GM12878 (cell line): Measurements from ENCODE around the gene IL17RE. TPM values are rescaled to one million over a fixed set of nuclear protein-coding genes. Genes with fewer than 3 reads are reported as not detected.

Experiments used
- ATAC-seq: fragments of 200-7000 bp; cut with Tn5 transposase; 3 replicates; pipeline ENCODE4 v1.9.1; 2020; ENCODE audit warnings: mild to moderate bottlenecking, moderate library complexity
- BruUV-seq: library from RNA; stranded (reverse); fragments of 400-500 nt; replicated peaks from 2 replicates; lab custom pipeline; 2021; lab: Mats Ljungman, UMichigan
- CTCF ChIA-PET: fragments of 300-600 bp; sonication (Branson Sonifier 250); formaldehyde crosslinking; extraction: SDS; loops from one replicate; lab custom pipeline; 2021; ENCODE audit warnings: inconsistent platforms; lab: Yijun Ruan, JAX
- POLR2A ChIA-PET: fragments of 350-600 bp; formaldehyde crosslinking; extraction: SDS; loops from one replicate; lab custom pipeline; 2021; ENCODE audit warnings: inconsistent platforms; lab: Charles Lee
- RAD21 ChIA-PET: fragments of 300-600 bp; sonication (Branson Sonifier 250); formaldehyde crosslinking; loops from one replicate; lab custom pipeline; 2023; ENCODE audit warnings: antibody characterized with exemption; ENCODE audit not compliant: unreplicated experiment; lab: Charles Lee
- SMC1A ChIA-PET: fragments of 300-600 bp; sonication (Branson Sonifier 250); formaldehyde crosslinking; loops from one replicate; lab custom pipeline; 2023; ENCODE audit not compliant: unreplicated experiment, uncharacterized antibody; lab: Charles Lee
- DNase-seq: peaks from one replicate; pipeline ENCODE4 v3.0.0-alpha.2; 2011; ENCODE audit warnings: low read depth, low spot score
- FAIRE-seq: peaks from 3 replicates; lab custom pipeline; 2011; peaks lifted over from hg19 to GRCh38; lab: Jason Lieb, UNC
- H2AFZ ChIP-seq: 2 replicates; pipeline ENCODE4 v1.6.0; 2011; ENCODE audit warnings: low read depth, low read length, control low read depth; ENCODE audit not compliant: control insufficient read depth
- H3K27ac ChIP-seq: 2 replicates; pipeline ENCODE4 v1.5.1; 2011; ENCODE audit warnings: control low read depth; ENCODE audit not compliant: control insufficient read depth, insufficient read depth
- H3K27me3 ChIP-seq, 2 experiments: replicated peaks in 1 of 2; 2 replicates each; pipeline versions ENCODE4 v1.6.0 to v1.6.1; 2011; ENCODE audit warnings: low read length in 1 of 2; ENCODE audit not compliant: control insufficient read depth in 2 of 2, insufficient read depth in 2 of 2
- H3K36me3 ChIP-seq, 2 experiments: 2 replicates each; pipeline ENCODE4 v1.5.1; 2011; ENCODE audit warnings: low read length in 1 of 2; ENCODE audit not compliant: control insufficient read depth in 2 of 2, insufficient read depth in 2 of 2
- H3K4me1 ChIP-seq: 2 replicates; pipeline ENCODE4 v1.6.1; 2011; ENCODE audit warnings: mild to moderate bottlenecking, low read length, moderate library complexity, mixed read lengths; ENCODE audit not compliant: control insufficient read depth, insufficient read depth
- H3K4me2 ChIP-seq: 2 replicates; pipeline ENCODE4 v1.6.0; 2011; ENCODE audit warnings: control low read depth; ENCODE audit not compliant: control insufficient read depth, insufficient read depth
- H3K4me3 ChIP-seq: fragments of 200-600 bp; sonication (generic); 2 replicates; pipeline ENCODE4 v1.5.1; 2016
- H3K79me2 ChIP-seq: 2 replicates; pipeline ENCODE4 v1.6.0; 2011; ENCODE audit warnings: low read length; ENCODE audit not compliant: control insufficient read depth, insufficient read depth
- H3K9ac ChIP-seq: 2 replicates; pipeline ENCODE4 v1.8.0; 2011; ENCODE audit warnings: low read length, control low read depth, mixed read lengths; ENCODE audit not compliant: control insufficient read depth, insufficient read depth
- H3K9me3 ChIP-seq: replicated peaks from 3 replicates; pipeline ENCODE4 v1.5.1; 2011; ENCODE audit warnings: mild to moderate bottlenecking, low read length; ENCODE audit not compliant: control insufficient read depth, insufficient read depth
- H4K20me1 ChIP-seq: 2 replicates; pipeline ENCODE4 v1.6.0; 2011; ENCODE audit not compliant: control insufficient read depth, insufficient read depth
- CBX5 ChIP-seq: sonication (generic); IDR thresholded peaks from 2 replicates; pipeline ENCODE4 v1.6.1; 2016; ENCODE audit warnings: low read depth, moderate library complexity, mild to moderate bottlenecking, inconsistent platforms
- CEBPB ChIP-seq, 2 experiments: fragments of 150-350 bp in 1 of 2; IDR thresholded peaks; 2 replicates each; pipeline ENCODE4 v1.6.1; 2012 to 2014; ENCODE audit warnings: low read depth in 2 of 2, low read length in 2 of 2, borderline replicate concordance in 1 of 2, inconsistent platforms in 1 of 2
- IRF3 ChIP-seq: fragments of 450-650 bp; IDR thresholded peaks from 2 replicates; pipeline ENCODE4 v1.6.1; 2014; ENCODE audit warnings: mild to moderate bottlenecking
- IRF5 ChIP-seq: fragments of 450-650 bp; IDR thresholded peaks from 2 replicates; pipeline ENCODE4 v1.6.1; 2017; ENCODE audit warnings: borderline replicate concordance
- JUNB ChIP-seq: IDR thresholded peaks from 2 replicates; pipeline ENCODE4 v1.6.1; 2016; ENCODE audit warnings: antibody characterized with exemption, mild to moderate bottlenecking
- MYB ChIP-seq: fragments of 150-350 bp; IDR thresholded peaks from 2 replicates; pipeline ENCODE4 v1.6.1; 2014; ENCODE audit warnings: mild to moderate bottlenecking, low read depth, low read length, borderline replicate concordance
- NFYB ChIP-seq: IDR thresholded peaks from 2 replicates; pipeline ENCODE4 v1.6.1; 2011; ENCODE audit warnings: low read depth, mild to moderate bottlenecking, low read length, improper control_type of control experiment, moderate library complexity; ENCODE audit not compliant: insufficient read depth
- SKIL ChIP-seq: fragments of 450-650 bp; IDR thresholded peaks from 2 replicates; pipeline ENCODE4 v1.6.1; 2017; ENCODE audit warnings: mild to moderate bottlenecking, low read depth, inconsistent platforms; ENCODE audit not compliant: poor library complexity, severe bottlenecking
- SREBF2 ChIP-seq: IDR thresholded peaks from 2 replicates; pipeline ENCODE4 v1.6.1; 2012; ENCODE audit warnings: mild to moderate bottlenecking, low read length
- SRF ChIP-seq, 2 experiments: IDR thresholded peaks; 2 replicates each; pipeline ENCODE4 v1.6.1; 2011; ENCODE audit warnings: low read depth in 2 of 2, low read length in 2 of 2, mild to moderate bottlenecking in 1 of 2, moderate library complexity in 1 of 2
- SUPT20H ChIP-seq: IDR thresholded peaks from 2 replicates; pipeline ENCODE4 v1.6.1; 2011; ENCODE audit warnings: low read depth, mild to moderate bottlenecking, low read length, moderate library complexity, borderline replicate concordance; ENCODE audit not compliant: control insufficient read depth
- TARDBP ChIP-seq: IDR thresholded peaks from 2 replicates; pipeline ENCODE4 v1.6.1; 2016; ENCODE audit warnings: borderline replicate concordance
- USF1 ChIP-seq: IDR thresholded peaks from 2 replicates; pipeline ENCODE4 v1.6.1; 2011; ENCODE audit warnings: borderline replicate concordance, low read depth, mild to moderate bottlenecking, moderate library complexity, mixed read lengths, low read length; ENCODE audit not compliant: insufficient read depth; ENCODE audit errors: extremely low read length
- YBX1 ChIP-seq: fragments of 450-650 bp; IDR thresholded peaks from 2 replicates; pipeline ENCODE4 v1.6.1; 2016; ENCODE audit warnings: antibody characterized with exemption
- ZBTB33 ChIP-seq: fragments of 450-650 bp; IDR thresholded peaks from 2 replicates; pipeline ENCODE4 v1.6.1; 2017; ENCODE audit warnings: mild to moderate bottlenecking
- ZNF384 ChIP-seq: IDR thresholded peaks from 2 replicates; pipeline ENCODE4 v1.6.1; 2012; ENCODE audit warnings: low read depth, mild to moderate bottlenecking, low read length, improper control_type of control experiment, borderline replicate concordance
- WGBS: methylation state at CpG from one replicate; pipeline ENCODE4 v1.1.6; 2016; ENCODE audit warnings: low lambda C conversion rate; ENCODE audit not compliant: insufficient replicate concordance, insufficient coverage; ENCODE audit errors: missing lambda C conversion rate; 5-methylcytosine and 5-hydroxymethylcytosine counted together
- in situ Hi-C: fragments of 300-500 bp; cut with MboI; formaldehyde crosslinking; loops from 9 replicates; pipeline ENCODE4 v1.14.3; 2018; ENCODE audit warnings: mixed read lengths
- intact Hi-C: fragments of 100-400 bp; cut with micrococcal nuclease; formaldehyde crosslinking; loops from one replicate; pipeline ENCODE4 v1.14.2; 2022; ENCODE audit not compliant: unreplicated experiment
- polyA plus RNA-seq, 11 experiments: library from polyadenylated mRNA; depleted of rRNA in 4 of 11; unstranded in 6 of 11; stranded (reverse) in 5 of 11; fragments of >200 nt; fragmentation: Nextera tagmentation in 4 of 11; fragmentation: Illumina TruSeq in 1 of 11; extraction: Ambion mirVana in 4 of 11; extraction: Trizol in 1 of 11; gene quantifications; 1 replicate in 1 of 11; 2 replicates in 10 of 11; pipeline versions ENCODE4 v1.2.1 to v1.2.3, GENCODE V29; 2011 to 2016; ENCODE audit warnings: inconsistent platforms in 2 of 11, missing spikeins in 2 of 11, low read depth in 1 of 11
- total RNA-seq, 4 experiments: library from RNA; depleted of rRNA in 3 of 4; stranded (reverse); fragments of >200 nt in 3 of 4; fragmentation: Illumina TruSeq in 1 of 4; extraction: Trizol in 1 of 4; gene quantifications; 2 replicates each; pipeline versions ENCODE4 v1.2.1 to v1.2.3, GENCODE V29; 2013 to 2021

The IL17RE gene
- total and polyA plus RNA-seq, 10 of the 15 experiments (the other 5 are each of a cell fraction or from before 2014, with no cell fraction given), result 0.04 to 0.51 (median 0.12) TPM; not detected in 2

- H3K27ac ChIP-seq, result no peak overlapping the region
- ATAC-seq, result no peak
- no peaks in the 10 kb centered on the region for H3K4me1 ChIP-seq
- no TSS peak for BruUV-seq
- CTCF ChIA-PET, result interaction anchor here (0.8 to 1.7 kb wide), 3 partner anchors 18 to 43 kb away, joined by 3 to 5 read pairs (median 3); no protein-coding TSS in a partner anchor
- FAIRE-seq, result no peak
- POLR2A ChIA-PET, result interaction anchor here (0.9 to 1.5 kb wide), 3 partner anchors 8 to 54 kb away, joined by 3 to 9 read pairs (median 3); partner anchors contain the start of genes CRELD1 and IL17RE
- H3K36me3 ChIP-seq, result peaks cover 2 to 12% of the 10 kb centered on the region in 2 experiments
- H3K27me3 ChIP-seq, result no peaks in the 10 kb centered on the region
- H3K4me2 ChIP-seq, result no peak overlapping the region
- intact Hi-C loops (no loop called here), in situ Hi-C loops (no loop called here)
- H3K9ac ChIP-seq, result no peak overlapping the region
- no peak for DNase-seq
- RAD21 ChIA-PET, result interaction anchor here (1.1 to 2.2 kb wide), 2 partner anchors 39 to 40 kb away, joined by 3 to 9 read pairs; partner anchors contain the start of gene CRELD1
- no peaks in the 10 kb centered on the region for H4K20me1 ChIP-seq
- SMC1A ChIA-PET, result interaction anchor here (1.4 to 2.0 kb wide), 2 partner anchors 38 to 41 kb away, joined by 7 read pairs; partner anchors contain the start of gene CRELD1
- no peak overlapping the region for H2AFZ ChIP-seq
- WGBS, result 100% methylated on average over 1 of the region's 1 CpG
- peaks cover 34% of the 10 kb centered on the region for H3K79me2 ChIP-seq
- no peaks in the 10 kb centered on the region; the same call in 2 of the 3 replicates for H3K9me3 ChIP-seq
- no peak overlapping the region for H3K4me3 ChIP-seq
- TF ChIP-seq SUPT20H (no peak), ZNF384 (no peak), CEBPB (IDR thresholded peaks at IDR 0.05; ENCODE audit: borderline replicate concordance in 1 of 2, low read depth in 2 of 2, low read length in 2 of 2) (no peak), TARDBP (no peak), NFYB (no peak), ZBTB33 (no peak), MYB (no peak), CBX5 (no peak), JUNB (no peak), SKIL (no peak), SRF (IDR thresholded peaks at IDR 0.05; ENCODE audit: low read depth in 2 of 2, low read length in 2 of 2) (no peak), YBX1 (no peak), USF1 (no peak), IRF3 (no peak), IRF5 (no peak), SREBF2 (no peak)
Observed at GRCh38 chr3:9893739-9894138, 8.9 kb upstream of the IL17RE start.
